OCI-LY7 (cell line): ENCODE results near the gene KIF12. TPM values are rescaled to one million over a fixed set of nuclear protein-coding genes. Genes with fewer than 3 reads are reported as not detected.

Source experiments
- BruUV-seq: library from RNA; stranded (reverse); fragments of 400-500 nt; replicated peaks from 2 replicates; lab custom pipeline; 2021; lab: Mats Ljungman, UMichigan
- CTCF ChIA-PET: fragments of 300-600 bp; sonication (Branson Sonifier 250); formaldehyde crosslinking; loops from one replicate; lab custom pipeline; 2022; ENCODE audit warnings: antibody characterized with exemption; ENCODE audit not compliant: unreplicated experiment; lab: Charles Lee
- POLR2A ChIA-PET: fragments of 300-600 bp; sonication (Branson Sonifier 250); formaldehyde crosslinking; loops from one replicate; lab custom pipeline; 2022; ENCODE audit warnings: antibody characterized with exemption; lab: Charles Lee
- DNase-seq: peaks from one replicate; pipeline ENCODE4 v3.0.0-alpha.2; 2015; ENCODE audit warnings: low spot score
- H2AFZ ChIP-seq: fragments of 200-600 bp; sonication (generic), shearing (Covaris generic); 2 replicates; pipeline ENCODE4 v1.6.1; 2014; ENCODE audit warnings: mild to moderate bottlenecking, antibody characterized with exemption, low read length, moderate library complexity
- H3K27ac ChIP-seq: fragments of 200-600 bp; sonication (generic); 2 replicates; pipeline ENCODE4 v1.5.1; 2014; ENCODE audit warnings: mixed run types, low read depth, mild to moderate bottlenecking, moderate library complexity, low read length, inconsistent platforms; ENCODE audit not compliant: poor library complexity, severe bottlenecking
- H3K36me3 ChIP-seq: fragments of 200-600 bp; sonication (generic); 2 replicates; pipeline ENCODE4 v1.6.1; 2014; ENCODE audit warnings: mild to moderate bottlenecking, antibody characterized with exemption, low read length, moderate library complexity, mixed read lengths; ENCODE audit not compliant: insufficient read depth
- H3K4me1 ChIP-seq: fragments of 200-600 bp; sonication (generic); 2 replicates; pipeline ENCODE4 v1.5.1; 2014; ENCODE audit warnings: mild to moderate bottlenecking, low read length; ENCODE audit not compliant: insufficient read depth, poor library complexity, severe bottlenecking
- H3K4me2 ChIP-seq: fragments of 200-600 bp; sonication (generic); 2 replicates; pipeline ENCODE4 v1.6.1; 2014; ENCODE audit warnings: mild to moderate bottlenecking, low read length
- H3K4me3 ChIP-seq: fragments of 200-600 bp; sonication (generic); 2 replicates; pipeline ENCODE4 v1.5.1; 2014; ENCODE audit warnings: mild to moderate bottlenecking, low read depth, low read length; ENCODE audit not compliant: poor library complexity, severe bottlenecking
- H3K79me2 ChIP-seq: fragments of 200-600 bp; sonication (generic); 2 replicates; pipeline ENCODE4 v1.6.1; 2016; ENCODE audit warnings: low read depth, mild to moderate bottlenecking, low read length, moderate library complexity, mixed read lengths; ENCODE audit not compliant: insufficient read depth
- H3K9me2 ChIP-seq: fragments of 200-600 bp; sonication (generic); 2 replicates; pipeline ENCODE4 v1.6.1; 2016; ENCODE audit warnings: mild to moderate bottlenecking, low read length, mixed read lengths; ENCODE audit not compliant: insufficient read depth
- H3K9me3 ChIP-seq: fragments of 200-600 bp; sonication (generic); 2 replicates; pipeline ENCODE4 v1.6.1; 2014; ENCODE audit warnings: mild to moderate bottlenecking, mixed run types, low read length, mixed read lengths
- H4K20me1 ChIP-seq: fragments of 200-600 bp; sonication (generic); 2 replicates; pipeline ENCODE4 v1.6.1; 2014; ENCODE audit warnings: mild to moderate bottlenecking, antibody characterized with exemption, low read length, moderate library complexity, mixed read lengths; ENCODE audit not compliant: insufficient read depth
- EZH2phosphoT487 ChIP-seq: fragments of 200-600 bp; sonication (generic); IDR thresholded peaks from 2 replicates; pipeline ENCODE4 v1.6.1; 2018; ENCODE audit warnings: low read depth, borderline replicate concordance, mild to moderate bottlenecking, mixed run types, antibody characterized with exemption, low read length, moderate library complexity, mixed read lengths
- intact Hi-C: fragments of 100-400 bp; cut with micrococcal nuclease; formaldehyde crosslinking; loops from one replicate; pipeline ENCODE4 v1.10.0; 2022; ENCODE audit not compliant: unreplicated experiment
- total RNA-seq, 2 experiments: library from RNA; depleted of rRNA in 1 of 2; stranded (reverse); fragments of >200 nt in 1 of 2; shearing (Covaris generic) in 1 of 2; gene quantifications; 2 replicates each; pipeline ENCODE4 v1.2.3, GENCODE V29; 2014 to 2022
- TF ChIP-seq, protein P1 (sequence below): fragments of 200-600 bp; sonication (generic); conservative IDR thresholded peaks from 2 replicates; pipeline ENCODE4 v1.5.1; 2014; ENCODE audit warnings: mild to moderate bottlenecking, antibody characterized with exemption, low read length, moderate library complexity, mixed read lengths

KIF12 gene
- total RNA-seq, 2 experiments from 2014 or later, result not detected

DNA sequence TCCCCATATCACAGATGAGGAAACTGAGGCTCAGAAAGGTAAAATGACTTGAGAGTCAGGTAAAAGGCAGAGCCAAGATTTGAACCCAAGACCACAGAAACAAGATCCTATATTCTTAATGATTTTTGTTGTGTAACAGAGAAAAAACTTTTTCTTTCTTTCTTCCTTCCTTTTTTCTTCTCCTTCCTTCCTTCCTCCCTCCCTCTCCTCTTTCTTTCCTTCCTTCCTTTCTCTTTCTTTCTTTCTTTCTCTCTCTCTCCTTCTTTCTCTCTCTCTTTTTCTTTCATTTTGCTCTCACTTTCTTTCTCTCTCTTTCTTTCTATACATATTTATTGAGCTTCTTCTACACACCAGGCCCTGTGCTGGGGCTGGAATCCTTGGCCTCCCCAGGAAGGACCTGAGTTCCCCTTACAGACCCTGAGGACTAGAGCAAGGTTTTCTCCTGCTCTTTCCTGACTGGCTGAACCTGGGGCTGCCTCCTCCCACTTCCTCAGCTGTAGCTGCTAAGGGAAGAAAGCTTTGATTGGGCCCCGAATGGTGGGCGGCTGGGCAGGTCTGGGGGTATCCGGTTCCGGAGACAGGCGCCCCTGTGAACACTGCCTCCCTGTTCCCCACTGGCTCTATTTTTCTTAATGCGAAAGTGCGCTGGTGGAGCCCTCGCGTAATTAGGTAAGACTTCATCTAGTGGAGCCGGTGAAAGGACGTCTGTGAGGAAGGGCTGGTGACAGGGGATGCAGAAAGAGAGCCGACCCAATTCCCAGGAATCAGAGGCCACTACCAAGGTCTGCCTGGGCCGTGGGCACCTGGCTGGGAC, 27.4 kb upstream of the KIF12 start:
- no peak for DNase-seq
- no peaks in the 10 kb centered on the region for H3K4me1 ChIP-seq
- intact Hi-C loops, result no loop called here
- no peak overlapping the region for H3K27ac ChIP-seq
- ChIA-PET POLR2A (interaction anchor here (0.7 kb wide), 1 partner anchor 33 kb away, joined by 4 read pairs; no protein-coding TSS in a partner anchor), CTCF (no interaction called here)
- no TSS peak for BruUV-seq
- TF ChIP-seq, protein P1, sequence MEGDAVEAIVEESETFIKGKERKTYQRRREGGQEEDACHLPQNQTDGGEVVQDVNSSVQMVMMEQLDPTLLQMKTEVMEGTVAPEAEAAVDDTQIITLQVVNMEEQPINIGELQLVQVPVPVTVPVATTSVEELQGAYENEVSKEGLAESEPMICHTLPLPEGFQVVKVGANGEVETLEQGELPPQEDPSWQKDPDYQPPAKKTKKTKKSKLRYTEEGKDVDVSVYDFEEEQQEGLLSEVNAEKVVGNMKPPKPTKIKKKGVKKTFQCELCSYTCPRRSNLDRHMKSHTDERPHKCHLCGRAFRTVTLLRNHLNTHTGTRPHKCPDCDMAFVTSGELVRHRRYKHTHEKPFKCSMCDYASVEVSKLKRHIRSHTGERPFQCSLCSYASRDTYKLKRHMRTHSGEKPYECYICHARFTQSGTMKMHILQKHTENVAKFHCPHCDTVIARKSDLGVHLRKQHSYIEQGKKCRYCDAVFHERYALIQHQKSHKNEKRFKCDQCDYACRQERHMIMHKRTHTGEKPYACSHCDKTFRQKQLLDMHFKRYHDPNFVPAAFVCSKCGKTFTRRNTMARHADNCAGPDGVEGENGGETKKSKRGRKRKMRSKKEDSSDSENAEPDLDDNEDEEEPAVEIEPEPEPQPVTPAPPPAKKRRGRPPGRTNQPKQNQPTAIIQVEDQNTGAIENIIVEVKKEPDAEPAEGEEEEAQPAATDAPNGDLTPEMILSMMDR, result no peak
- TF ChIP-seq EZH2phosphoT487, result no peak
- H3K4me3 ChIP-seq, result no peak overlapping the region
- H3K9me2 ChIP-seq, result no peaks in the 10 kb centered on the region
- H3K36me3 ChIP-seq, result no peaks in the 10 kb centered on the region
- no peaks in the 10 kb centered on the region for H3K79me2 ChIP-seq
- H3K9me3 ChIP-seq, result no peaks in the 10 kb centered on the region
- no peaks in the 10 kb centered on the region for H4K20me1 ChIP-seq
- no peak overlapping the region for H2AFZ ChIP-seq
- no peak overlapping the region for H3K4me2 ChIP-seq

DNA sequence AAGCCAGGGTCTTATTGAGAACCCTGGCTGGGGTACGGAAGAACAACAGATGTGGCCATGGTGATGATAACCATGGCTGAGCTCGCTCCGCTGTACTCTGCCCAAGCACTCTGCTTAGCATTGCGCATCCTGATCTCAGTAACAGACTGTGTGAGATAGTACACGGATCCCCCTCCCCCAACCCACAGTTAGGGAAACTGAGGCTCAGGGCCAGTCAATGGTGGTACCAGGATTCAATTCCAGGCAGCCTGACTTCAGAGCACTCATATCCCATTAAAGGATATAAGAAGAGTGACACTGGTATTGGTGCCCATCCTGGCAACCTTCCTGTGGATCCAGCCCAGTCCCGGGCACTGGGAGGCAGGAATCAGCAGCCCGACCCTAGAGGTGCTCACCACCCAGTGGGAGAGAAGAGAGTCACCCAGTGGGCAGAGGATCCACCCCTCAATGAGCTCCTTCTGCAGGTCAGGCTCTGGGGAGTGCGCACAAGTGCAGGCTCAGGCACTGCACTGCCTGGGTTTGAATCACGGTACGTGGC, 26.5 kb upstream of the KIF12 start:
- CTCF ChIA-PET, result no interaction called here
- intact Hi-C loops, result no loop called here
- no peak overlapping the region for H3K4me2 ChIP-seq
- H3K4me3 ChIP-seq, result no peak overlapping the region
- TF ChIP-seq, protein P1, result no peak
- no peak for TF ChIP-seq EZH2phosphoT487
- no peaks in the 10 kb centered on the region for H3K9me3 ChIP-seq
- no peak for DNase-seq
- BruUV-seq, result no TSS peak
- no peak overlapping the region for H2AFZ ChIP-seq
- no peaks in the 10 kb centered on the region for H3K4me1 ChIP-seq
- no peaks in the 10 kb centered on the region for H3K9me2 ChIP-seq
- H3K36me3 ChIP-seq, result no peaks in the 10 kb centered on the region
- POLR2A ChIA-PET, result interaction anchor here (0.5 kb wide), 1 partner anchor 1596 kb away, joined by 3 read pairs; no protein-coding TSS in a partner anchor
- H3K79me2 ChIP-seq, result no peaks in the 10 kb centered on the region
- no peaks in the 10 kb centered on the region for H4K20me1 ChIP-seq
- no peak overlapping the region for H3K27ac ChIP-seq
